Adrenal gland (tissue), 5 donors: ENCODE results near the gene SLC4A11.

ENCODE experiments used
- CTCF ChIP-seq, 6 experiments: fragments of 450-650 bp in 4 of 6; fragments of 200-600 bp in 2 of 6; sonication (generic) in 1 of 6; IDR thresholded peaks; 1 replicate in 5 of 6; 2 replicates in 1 of 6; pipeline versions ENCODE4 v1.5.1 to v1.8.0; 2016 to 2021; ENCODE audit warnings: antibody characterized with exemption in 6 of 6, mild to moderate bottlenecking in 2 of 6, moderate library complexity in 1 of 6
- POLR2A ChIP-seq, 2 donors: fragments of 450-650 bp; IDR thresholded peaks; one replicate each; pipeline ENCODE4 v1.6.1; 2017; ENCODE audit warnings: antibody characterized with exemption in 2 of 2, mild to moderate bottlenecking in 2 of 2, moderate library complexity in 1 of 2
- donor health status: DM: no; HTN: no; CAD: no.

GRCh38 chr20:3188823-3189413 is 50.1 kb downstream of the SLC4A11 start:
- no peak for TF ChIP-seq CTCF (IDR thresholded peaks at IDR 0.05)
- no peak for TF ChIP-seq POLR2A (IDR thresholded peaks at IDR 0.05)
